ENCODE results near the gene TFB1M. TPM values are rescaled to one million over a fixed set of nuclear protein-coding genes. Genes with fewer than 3 reads are reported as not detected.
"Not testable (repeated sequence)": the region's sequence is repeated elsewhere in the genome, so short reads cannot be mapped to it uniquely, and the experiment has no call there.

TFB1M gene
- total and polyA plus RNA-seq, 5 donors from 2014 or later: 10.5 to 26.5 (median 17.7) TPM

DNA sequence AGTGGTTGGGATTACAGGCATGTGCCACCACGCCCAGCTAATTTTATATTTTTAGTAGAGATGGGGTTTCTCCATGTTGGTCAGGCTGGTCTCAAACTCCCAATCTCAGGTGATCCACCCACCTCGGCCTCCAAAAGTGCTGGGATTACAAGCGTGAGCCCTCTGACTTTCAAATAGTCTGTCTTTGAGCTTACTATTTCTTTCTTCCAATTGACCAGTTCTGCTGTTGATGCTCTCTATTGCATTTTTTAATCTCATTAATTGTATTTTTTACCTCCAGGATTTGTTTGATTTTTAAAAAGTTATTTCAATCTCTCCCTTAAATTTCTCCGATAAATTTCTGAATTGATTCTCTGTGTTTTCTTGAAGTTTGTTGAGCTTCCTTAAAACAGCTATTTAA lies 25.6 kb upstream of the TFB1M start:
- ATAC-seq (ENCODE audit: low read depth in 2 of 2); DNase-seq; H3K4me3 Mint-ChIP-seq; H3K4me3 ChIP-seq (ENCODE audit: low read depth, low read length); H3K27ac ChIP-seq (ENCODE audit: insufficient read depth, low read length, poor library complexity, severe bottlenecking); H3K27me3 Mint-ChIP-seq; H3K36me3 Mint-ChIP-seq; H3K36me3 ChIP-seq (ENCODE audit: control insufficient read depth, insufficient read depth, low read length); H3K4me1 ChIP-seq (ENCODE audit: control insufficient read depth, insufficient read depth, low read length, poor library complexity, severe bottlenecking); H3K27ac Mint-ChIP-seq; H3K27me3 ChIP-seq (ENCODE audit: control insufficient read depth, insufficient read depth, low read length): not testable (repeated sequence)
- H3K9me3 ChIP-seq (ENCODE audit: control insufficient read depth in 2 of 2, low read length in 2 of 2): peaks cover 2 to 10% of the 10 kb centered on the region in 2 experiments
- Mint-ChIP-seq H3K9me3 (peaks cover 2 to 24% (median 11%) of the 10 kb centered on the region in 7 donors), H3K4me1 (peaks cover 7 to 26% (median 18%) of the 10 kb centered on the region in 4 donors)

GRCh38 chr6:155338237-155338636 lies 24.0 kb upstream of the TFB1M start:
- Mint-ChIP-seq H3K4me3 (peak overlapping the region; percentile 17 to 68 (median 34)), H3K27ac (peak overlapping the region in 2 of 3 donors; percentile 4 to 7), H3K4me1 (peaks cover 12 to 39% (median 27%) of the 10 kb centered on the region in 4 donors), H3K9me3 (peaks cover 0 to 24% (median 12%) of the 10 kb centered on the region in 7 donors)
- not testable (repeated sequence) for H3K27me3 ChIP-seq (ENCODE audit: control insufficient read depth, insufficient read depth, low read length); H3K36me3 Mint-ChIP-seq; H3K27me3 Mint-ChIP-seq; ATAC-seq (ENCODE audit: low read depth in 2 of 2); H3K36me3 ChIP-seq (ENCODE audit: control insufficient read depth, insufficient read depth, low read length); H3K27ac ChIP-seq (ENCODE audit: insufficient read depth, low read length, poor library complexity, severe bottlenecking); H3K4me1 ChIP-seq (ENCODE audit: control insufficient read depth, insufficient read depth, low read length, poor library complexity, severe bottlenecking); H3K4me3 ChIP-seq (ENCODE audit: low read depth, low read length)
- H3K9me3 ChIP-seq (ENCODE audit: control insufficient read depth in 2 of 2, low read length in 2 of 2): peaks cover 2 to 10% of the 10 kb centered on the region in 2 experiments
- peak in 2 of 3 donors; percentile 21 to 59 for DNase-seq

- no peaks in the 10 kb centered on the region for H3K36me3 Mint-ChIP-seq
- H3K27ac Mint-ChIP-seq: no peak overlapping the region
- Histone ChIP-seq H3K27me3 (ENCODE audit: control insufficient read depth, insufficient read depth, low read length) (no peaks in the 10 kb centered on the region), H3K4me3 (ENCODE audit: low read depth, low read length) (no peak overlapping the region), H3K4me1 (ENCODE audit: control insufficient read depth, insufficient read depth, low read length, poor library complexity, severe bottlenecking) (no peaks in the 10 kb centered on the region), H3K9me3 (ENCODE audit: control insufficient read depth in 2 of 2, low read length in 2 of 2) (peaks cover 0 to 5% of the 10 kb centered on the region in 2 experiments), H3K27ac (ENCODE audit: insufficient read depth, low read length, poor library complexity, severe bottlenecking) (no peak overlapping the region), H3K36me3 (ENCODE audit: control insufficient read depth, insufficient read depth, low read length) (no peaks in the 10 kb centered on the region)
- H3K4me3 Mint-ChIP-seq: no peak overlapping the region
- H3K27me3 Mint-ChIP-seq: no peaks in the 10 kb centered on the region
- no peak for ATAC-seq (ENCODE audit: low read depth in 2 of 2)
- no peak for DNase-seq
- peaks cover 15 to 40% (median 27%) of the 10 kb centered on the region in 4 donors for H3K4me1 Mint-ChIP-seq
- peaks cover 0 to 21% (median 10%) of the 10 kb centered on the region in 7 donors for H3K9me3 Mint-ChIP-seq
Observed at GRCh38 chr6:155335265-155335664, 21.0 kb upstream of the TFB1M start.

GRCh38 chr6:155334073-155334472 lies 19.8 kb upstream of the TFB1M start:
- peak overlapping the region; percentile 3 to 82 (median 4) for H3K27ac Mint-ChIP-seq
- not testable (repeated sequence) for H3K36me3 Mint-ChIP-seq; H3K27ac ChIP-seq (ENCODE audit: insufficient read depth, low read length, poor library complexity, severe bottlenecking); DNase-seq; H3K4me1 ChIP-seq (ENCODE audit: control insufficient read depth, insufficient read depth, low read length, poor library complexity, severe bottlenecking); H3K36me3 ChIP-seq (ENCODE audit: control insufficient read depth, insufficient read depth, low read length); ATAC-seq (ENCODE audit: low read depth in 2 of 2); H3K4me3 ChIP-seq (ENCODE audit: low read depth, low read length); H3K27me3 Mint-ChIP-seq; H3K9me3 ChIP-seq (ENCODE audit: control insufficient read depth in 2 of 2, low read length in 2 of 2); H3K27me3 ChIP-seq (ENCODE audit: control insufficient read depth, insufficient read depth, low read length); H3K4me3 Mint-ChIP-seq
- H3K9me3 Mint-ChIP-seq: peaks cover 0 to 21% (median 8%) of the 10 kb centered on the region in 7 donors
- H3K4me1 Mint-ChIP-seq: peaks cover 15 to 41% (median 30%) of the 10 kb centered on the region in 4 donors

DNA sequence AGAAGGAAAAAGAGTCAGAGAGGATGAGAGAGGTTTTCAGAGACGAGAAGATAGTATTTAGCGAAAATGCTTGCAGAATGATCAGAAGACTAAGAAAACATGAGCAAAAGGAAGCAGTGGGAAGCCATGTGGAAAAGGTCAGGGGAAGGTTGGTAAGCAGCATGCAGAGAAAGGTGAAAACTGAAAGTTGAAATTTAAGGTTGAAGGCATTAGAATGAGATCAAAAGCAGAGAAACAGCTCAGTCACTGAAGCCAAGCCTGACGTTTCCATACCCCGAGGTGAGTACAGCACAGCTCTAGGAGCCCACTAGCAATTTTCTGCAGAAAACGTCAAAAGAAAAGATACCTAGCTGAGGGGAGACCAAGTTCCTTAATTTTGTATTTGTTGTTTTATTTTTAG lies 19.1 kb upstream of the TFB1M start:
- Histone ChIP-seq H3K27me3 (ENCODE audit: control insufficient read depth, insufficient read depth, low read length) (no peaks in the 10 kb centered on the region), H3K36me3 (ENCODE audit: control insufficient read depth, insufficient read depth, low read length) (no peaks in the 10 kb centered on the region), H3K9me3 (ENCODE audit: control insufficient read depth in 2 of 2, low read length in 2 of 2) (no peaks in the 10 kb centered on the region), H3K4me1 (ENCODE audit: control insufficient read depth, insufficient read depth, low read length, poor library complexity, severe bottlenecking) (no peaks in the 10 kb centered on the region), H3K4me3 (ENCODE audit: low read depth, low read length) (no peak overlapping the region), H3K27ac (ENCODE audit: insufficient read depth, low read length, poor library complexity, severe bottlenecking) (no peak overlapping the region)
- Mint-ChIP-seq H3K36me3 (no peaks in the 10 kb centered on the region), H3K27ac (peak overlapping the region; percentile 4 to 90 (median 82)), H3K4me1 (peaks cover 14 to 41% (median 30%) of the 10 kb centered on the region in 4 donors), H3K4me3 (peak overlapping the region; percentile 4 to 51 (median 20)), H3K9me3 (peaks cover 0 to 17% (median 7%) of the 10 kb centered on the region in 7 donors), H3K27me3 (no peaks in the 10 kb centered on the region)
- ATAC-seq (ENCODE audit: low read depth in 2 of 2) (no peak), DNase-seq (peak in 1 of 3 donors; percentile 26)

- peaks cover 0 to 9% (median 2%) of the 10 kb centered on the region in 7 donors for H3K9me3 Mint-ChIP-seq
Observed at GRCh38 chr6:155330922-155331321, 16.6 kb upstream of the TFB1M start.

GRCh38 chr6:155330133-155330734 lies 15.9 kb upstream of the TFB1M start:
- no peak for ATAC-seq (ENCODE audit: low read depth in 2 of 2)
- H3K27ac Mint-ChIP-seq: no peak overlapping the region

More at GRCh38 chr6:155330922-155331321, 16.6 kb upstream of the TFB1M start:
- ATAC-seq (ENCODE audit: low read depth in 2 of 2) (no peak), DNase-seq (no peak)
- no peak overlapping the region for H3K27ac Mint-ChIP-seq
- Histone ChIP-seq H3K27me3 (ENCODE audit: control insufficient read depth, insufficient read depth, low read length) (no peaks in the 10 kb centered on the region), H3K4me3 (ENCODE audit: low read depth, low read length) (no peak overlapping the region), H3K9me3 (ENCODE audit: control insufficient read depth in 2 of 2, low read length in 2 of 2) (no peaks in the 10 kb centered on the region), H3K36me3 (ENCODE audit: control insufficient read depth, insufficient read depth, low read length) (no peaks in the 10 kb centered on the region), H3K4me1 (ENCODE audit: control insufficient read depth, insufficient read depth, low read length, poor library complexity, severe bottlenecking) (no peaks in the 10 kb centered on the region), H3K27ac (ENCODE audit: insufficient read depth, low read length, poor library complexity, severe bottlenecking) (no peak overlapping the region)
- no peaks in the 10 kb centered on the region for H3K36me3 Mint-ChIP-seq
- H3K4me1 Mint-ChIP-seq: peaks cover 13 to 36% (median 27%) of the 10 kb centered on the region in 4 donors
- no peak overlapping the region for H3K4me3 Mint-ChIP-seq
- H3K27me3 Mint-ChIP-seq: no peaks in the 10 kb centered on the region

More at GRCh38 chr6:155330133-155330734, 15.9 kb upstream of the TFB1M start:
- Mint-ChIP-seq H3K9me3 (peaks cover 0 to 4% (median 0%) of the 10 kb centered on the region in 7 donors), H3K36me3 (no peaks in the 10 kb centered on the region), H3K4me3 (no peak overlapping the region), H3K4me1 (peaks cover 13 to 36% (median 27%) of the 10 kb centered on the region in 4 donors), H3K27me3 (no peaks in the 10 kb centered on the region)
- Histone ChIP-seq H3K4me1 (ENCODE audit: control insufficient read depth, insufficient read depth, low read length, poor library complexity, severe bottlenecking) (no peaks in the 10 kb centered on the region), H3K4me3 (ENCODE audit: low read depth, low read length) (no peak overlapping the region), H3K27ac (ENCODE audit: insufficient read depth, low read length, poor library complexity, severe bottlenecking) (no peak overlapping the region), H3K36me3 (ENCODE audit: control insufficient read depth, insufficient read depth, low read length) (no peaks in the 10 kb centered on the region), H3K9me3 (ENCODE audit: control insufficient read depth in 2 of 2, low read length in 2 of 2) (no peaks in the 10 kb centered on the region), H3K27me3 (ENCODE audit: control insufficient read depth, insufficient read depth, low read length) (no peaks in the 10 kb centered on the region)
- DNase-seq: no peak
